Measurements from ENCODE around the gene CEP162.

The CEP162 gene

DNA sequence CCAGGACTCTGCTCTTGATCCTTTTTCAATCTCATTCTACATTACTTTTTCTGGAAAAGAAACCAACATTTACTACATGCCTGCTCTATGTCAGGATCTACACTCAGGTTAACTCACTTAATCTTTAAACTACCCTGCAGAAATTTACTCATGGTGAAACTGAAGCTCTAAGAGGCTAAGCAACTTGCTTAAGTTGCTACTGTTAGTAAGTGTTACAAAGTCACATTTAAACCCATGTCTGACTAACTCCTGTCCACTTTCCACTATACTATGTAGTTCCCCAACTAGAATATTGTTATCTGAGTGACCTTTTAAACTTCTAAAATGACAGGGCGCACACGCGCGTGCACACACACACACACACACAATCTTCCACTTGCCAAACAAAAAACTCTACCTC lies 5.0 kb downstream of the CEP162 start:
- Histone ChIP-seq H4K20me1 (ENCODE audit: control insufficient read depth, insufficient read depth, low read depth, low read length) (no peaks in the 10 kb centered on the region), H3K4me3 (ENCODE audit: low read length) (no peak overlapping the region), H3K9me3 (ENCODE audit: control insufficient read depth, insufficient read depth, low read length) (no peaks in the 10 kb centered on the region), H3K4me2 (ENCODE audit: low read length) (no peak overlapping the region), H3K9me2 (replicated peaks; ENCODE audit: control insufficient read depth, low read length) (no peaks in the 10 kb centered on the region), H3F3A (ENCODE audit: control insufficient read depth, insufficient read depth) (no peaks in the 10 kb centered on the region), H3K36me3 (ENCODE audit: control insufficient read depth, low read length) (no peaks in the 10 kb centered on the region), H3K4me1 (ENCODE audit: control insufficient read depth, low read length) (peaks cover 12% of the 10 kb centered on the region), H3K79me2 (ENCODE audit: control insufficient read depth, low read length) (peaks cover 8% of the 10 kb centered on the region), H3K27me3 (ENCODE audit: control insufficient read depth, low read length) (no peaks in the 10 kb centered on the region), H3K27ac (ENCODE audit: low read depth, low read length) (no peak overlapping the region)
- no peak for TF ChIP-seq EZH2phosphoT487 (IDR thresholded peaks at IDR 0.05; ENCODE audit: borderline replicate concordance, low read length)
- TF ChIP-seq, protein P1, sequence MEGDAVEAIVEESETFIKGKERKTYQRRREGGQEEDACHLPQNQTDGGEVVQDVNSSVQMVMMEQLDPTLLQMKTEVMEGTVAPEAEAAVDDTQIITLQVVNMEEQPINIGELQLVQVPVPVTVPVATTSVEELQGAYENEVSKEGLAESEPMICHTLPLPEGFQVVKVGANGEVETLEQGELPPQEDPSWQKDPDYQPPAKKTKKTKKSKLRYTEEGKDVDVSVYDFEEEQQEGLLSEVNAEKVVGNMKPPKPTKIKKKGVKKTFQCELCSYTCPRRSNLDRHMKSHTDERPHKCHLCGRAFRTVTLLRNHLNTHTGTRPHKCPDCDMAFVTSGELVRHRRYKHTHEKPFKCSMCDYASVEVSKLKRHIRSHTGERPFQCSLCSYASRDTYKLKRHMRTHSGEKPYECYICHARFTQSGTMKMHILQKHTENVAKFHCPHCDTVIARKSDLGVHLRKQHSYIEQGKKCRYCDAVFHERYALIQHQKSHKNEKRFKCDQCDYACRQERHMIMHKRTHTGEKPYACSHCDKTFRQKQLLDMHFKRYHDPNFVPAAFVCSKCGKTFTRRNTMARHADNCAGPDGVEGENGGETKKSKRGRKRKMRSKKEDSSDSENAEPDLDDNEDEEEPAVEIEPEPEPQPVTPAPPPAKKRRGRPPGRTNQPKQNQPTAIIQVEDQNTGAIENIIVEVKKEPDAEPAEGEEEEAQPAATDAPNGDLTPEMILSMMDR (IDR thresholded peaks at IDR 0.05; ENCODE audit: low read depth, low read length, poor library complexity, severe bottlenecking): no peak

DNA sequence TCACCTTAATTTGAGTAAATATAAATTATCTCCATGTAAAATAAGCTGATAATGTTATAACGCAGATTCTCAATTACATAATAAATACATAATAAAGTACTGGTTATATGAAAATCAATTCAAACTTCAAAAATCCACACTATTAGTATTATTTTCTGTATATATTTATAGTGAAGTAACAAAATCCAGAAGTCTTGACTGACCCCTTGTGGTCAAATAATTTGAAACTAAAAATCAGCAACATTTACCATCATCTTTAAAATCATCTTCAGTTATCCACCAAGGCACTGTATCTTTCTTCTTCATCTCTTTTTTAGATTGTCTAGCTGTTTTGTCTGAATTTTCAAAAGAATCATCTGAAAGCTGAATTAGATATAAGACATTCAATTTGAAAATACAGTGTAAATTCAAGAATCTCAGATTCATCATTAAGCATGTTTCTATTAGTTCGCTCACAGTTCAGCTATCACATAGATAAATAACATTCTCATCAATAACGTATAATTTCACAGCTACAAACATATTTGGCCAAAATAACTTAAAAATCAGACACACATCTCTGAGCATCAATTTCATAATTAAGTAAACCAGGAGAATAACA lies 6.5 kb downstream of the CEP162 start:
- no peaks in the 10 kb centered on the region for H3F3A ChIP-seq (ENCODE audit: control insufficient read depth, insufficient read depth)
- TF ChIP-seq EZH2phosphoT487 (IDR thresholded peaks at IDR 0.05; ENCODE audit: borderline replicate concordance, low read length): no peak
- TF ChIP-seq, protein P1 (IDR thresholded peaks at IDR 0.05; ENCODE audit: low read depth, low read length, poor library complexity, severe bottlenecking): peak; percentile 34
- H3K4me1 ChIP-seq (ENCODE audit: control insufficient read depth, low read length): no peaks in the 10 kb centered on the region
- H3K79me2 ChIP-seq (ENCODE audit: control insufficient read depth, low read length): no peaks in the 10 kb centered on the region
- no peak overlapping the region for H3K4me2 ChIP-seq (ENCODE audit: low read length)
- no peak overlapping the region for H3K27ac ChIP-seq (ENCODE audit: low read depth, low read length)
- H3K9me2 ChIP-seq (replicated peaks; ENCODE audit: control insufficient read depth, low read length): no peaks in the 10 kb centered on the region
- H3K4me3 ChIP-seq (ENCODE audit: low read length): no peak overlapping the region
- no peaks in the 10 kb centered on the region for H3K36me3 ChIP-seq (ENCODE audit: control insufficient read depth, low read length)
- no peaks in the 10 kb centered on the region for H3K9me3 ChIP-seq (ENCODE audit: control insufficient read depth, insufficient read depth, low read length)
- H3K27me3 ChIP-seq (ENCODE audit: control insufficient read depth, low read length): no peaks in the 10 kb centered on the region
- no peaks in the 10 kb centered on the region for H4K20me1 ChIP-seq (ENCODE audit: control insufficient read depth, insufficient read depth, low read depth, low read length)

DNA sequence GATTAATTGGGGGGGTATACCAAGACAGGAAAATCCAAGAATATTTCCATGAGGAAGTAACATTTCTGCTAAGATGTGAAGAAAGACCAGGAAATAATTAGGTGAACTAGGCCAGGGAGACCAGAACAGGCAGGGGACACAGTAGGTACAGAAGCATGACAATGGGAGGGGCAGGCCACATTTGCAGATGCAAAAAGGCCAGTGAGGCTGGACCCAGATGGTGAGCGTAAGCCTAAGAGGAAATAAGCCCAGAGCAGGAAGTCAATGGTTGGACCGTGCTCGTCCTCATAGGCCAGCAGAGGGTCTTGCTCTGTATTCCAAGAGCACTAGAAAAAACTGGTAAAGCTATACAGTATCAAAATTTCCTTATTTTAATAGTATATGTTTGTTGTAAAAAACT lies 9.4 kb downstream of the CEP162 start:
- Histone ChIP-seq H3K27ac (ENCODE audit: low read depth, low read length) (no peak overlapping the region), H3K36me3 (ENCODE audit: control insufficient read depth, low read length) (no peaks in the 10 kb centered on the region), H3K9me2 (replicated peaks; ENCODE audit: control insufficient read depth, low read length) (no peaks in the 10 kb centered on the region), H3K4me1 (ENCODE audit: control insufficient read depth, low read length) (no peaks in the 10 kb centered on the region), H3K4me2 (ENCODE audit: low read length) (no peak overlapping the region), H3K9me3 (ENCODE audit: control insufficient read depth, insufficient read depth, low read length) (no peaks in the 10 kb centered on the region), H3K4me3 (ENCODE audit: low read length) (no peak overlapping the region), H4K20me1 (ENCODE audit: control insufficient read depth, insufficient read depth, low read depth, low read length) (no peaks in the 10 kb centered on the region), H3F3A (ENCODE audit: control insufficient read depth, insufficient read depth) (no peaks in the 10 kb centered on the region), H3K27me3 (ENCODE audit: control insufficient read depth, low read length) (no peaks in the 10 kb centered on the region), H3K79me2 (ENCODE audit: control insufficient read depth, low read length) (no peaks in the 10 kb centered on the region)
- no peak for TF ChIP-seq EZH2phosphoT487 (IDR thresholded peaks at IDR 0.05; ENCODE audit: borderline replicate concordance, low read length)
- TF ChIP-seq, protein P1 (IDR thresholded peaks at IDR 0.05; ENCODE audit: low read depth, low read length, poor library complexity, severe bottlenecking): no peak
